Middle frontal gyrus (tissue), 1 donor: ENCODE measurements around the gene MTG2.

Source experiments
- DNase-seq: peaks from one replicate; pipeline ENCODE4 v3.0.0-alpha.2; 2015; ENCODE audit warnings: low spot score; ENCODE audit errors: extremely low spot score

Gene MTG2

DNA sequence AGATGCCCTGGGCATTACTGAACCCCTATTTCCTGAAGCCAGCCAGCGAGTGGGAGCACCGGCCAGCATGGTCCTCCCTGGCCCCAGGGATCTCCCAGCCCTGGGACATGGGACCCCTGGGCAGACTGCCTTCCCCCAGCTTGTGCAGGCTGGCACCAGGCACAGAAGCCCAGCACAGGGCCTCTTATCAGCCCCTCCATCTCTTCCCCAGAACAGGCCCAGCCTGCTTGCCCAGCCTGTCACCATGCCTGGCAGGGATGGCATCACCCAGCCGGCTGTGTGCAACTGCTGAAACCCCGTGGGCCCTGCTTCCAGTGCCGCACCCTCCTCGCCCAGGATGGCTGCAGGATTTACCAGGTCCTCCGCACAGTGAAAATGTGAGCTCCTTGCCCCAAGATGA, 49.4 kb downstream of the MTG2 start:
- DNase-seq = no peak

DNA sequence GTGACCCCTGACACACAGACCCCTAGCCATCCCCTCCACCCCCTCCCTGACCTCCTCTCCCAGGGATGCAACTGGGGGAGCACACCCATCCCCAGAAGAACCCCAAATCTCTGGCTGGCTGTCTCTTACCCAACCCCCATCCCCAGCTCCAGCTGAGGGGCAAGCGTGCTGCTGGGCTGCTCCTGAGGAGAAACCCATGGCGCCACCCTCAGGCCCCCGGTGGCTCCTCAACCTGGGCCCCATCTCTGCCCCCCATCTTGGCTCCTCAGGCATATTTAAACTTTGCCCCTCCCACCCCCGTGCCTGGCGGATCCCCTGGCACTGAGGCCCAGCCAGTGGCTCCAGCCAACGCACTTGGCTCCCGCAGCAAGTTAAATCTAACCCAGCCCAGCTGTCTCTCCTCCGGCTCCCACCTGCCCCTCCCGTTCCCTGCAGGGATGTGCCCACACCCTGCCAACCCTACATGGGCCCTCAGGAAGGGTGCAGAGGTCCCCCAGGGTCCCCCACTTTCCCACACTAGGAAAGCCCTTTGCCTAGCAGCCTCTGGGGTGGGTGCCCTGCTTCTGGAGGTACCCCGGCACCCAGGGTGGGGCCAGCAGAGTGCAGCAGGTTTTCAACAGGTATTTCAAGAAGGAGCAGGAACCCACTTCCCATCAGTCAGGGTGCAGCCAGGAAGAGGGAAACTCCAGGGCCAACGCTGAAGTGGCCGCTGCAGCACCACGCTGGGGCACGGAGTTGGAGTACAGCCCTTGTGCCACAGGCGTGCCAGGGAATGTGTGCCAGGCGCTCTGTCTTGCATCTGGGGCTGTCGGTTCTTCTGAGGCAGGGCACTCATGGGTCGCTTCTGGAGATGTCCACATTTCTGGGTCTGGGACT, 50.2 kb downstream of the MTG2 start:
- no peak for DNase-seq

DNA sequence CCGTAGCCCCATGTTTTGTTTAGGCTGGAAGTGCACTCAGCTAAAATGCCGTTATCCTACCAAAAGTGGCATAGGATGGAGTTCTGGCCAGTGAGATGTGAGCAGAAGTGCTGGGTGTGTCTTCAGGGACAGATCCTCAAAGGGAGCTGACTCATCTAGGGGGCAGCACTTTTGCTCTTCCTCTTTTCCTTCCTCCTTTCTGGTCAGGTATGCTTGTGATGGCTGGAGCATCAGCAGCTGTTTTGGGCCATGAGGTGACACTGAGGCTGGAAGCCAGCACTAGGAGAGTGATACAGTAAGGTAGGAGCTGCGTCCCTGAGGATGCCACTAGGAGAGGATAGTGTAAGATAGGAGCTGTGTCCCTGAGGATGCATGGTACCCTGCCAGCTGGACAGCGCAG, 50.9 kb downstream of the MTG2 start:
- DNase-seq = no peak

DNA sequence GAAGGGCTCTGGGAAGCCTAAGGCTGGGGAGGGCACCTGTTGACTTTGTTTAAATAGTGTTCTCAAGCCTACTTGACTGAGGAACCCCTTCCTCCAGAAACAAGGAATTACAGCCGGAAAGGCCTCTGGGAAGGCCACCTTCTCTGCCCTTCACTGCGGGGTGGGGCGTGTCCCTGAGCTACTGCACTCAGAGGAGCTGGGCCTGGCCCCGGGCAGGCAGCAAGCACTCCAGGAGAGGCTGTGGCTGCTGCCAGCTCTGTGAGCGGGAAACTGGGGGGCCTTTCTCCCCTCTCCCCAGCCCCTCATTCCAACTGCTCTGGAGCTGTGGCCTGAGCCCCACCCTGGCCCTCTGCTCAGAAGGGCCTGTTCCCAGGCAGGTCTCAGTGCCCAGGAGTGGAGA, 51.5 kb downstream of the MTG2 start:
- DNase-seq = no peak

DNA sequence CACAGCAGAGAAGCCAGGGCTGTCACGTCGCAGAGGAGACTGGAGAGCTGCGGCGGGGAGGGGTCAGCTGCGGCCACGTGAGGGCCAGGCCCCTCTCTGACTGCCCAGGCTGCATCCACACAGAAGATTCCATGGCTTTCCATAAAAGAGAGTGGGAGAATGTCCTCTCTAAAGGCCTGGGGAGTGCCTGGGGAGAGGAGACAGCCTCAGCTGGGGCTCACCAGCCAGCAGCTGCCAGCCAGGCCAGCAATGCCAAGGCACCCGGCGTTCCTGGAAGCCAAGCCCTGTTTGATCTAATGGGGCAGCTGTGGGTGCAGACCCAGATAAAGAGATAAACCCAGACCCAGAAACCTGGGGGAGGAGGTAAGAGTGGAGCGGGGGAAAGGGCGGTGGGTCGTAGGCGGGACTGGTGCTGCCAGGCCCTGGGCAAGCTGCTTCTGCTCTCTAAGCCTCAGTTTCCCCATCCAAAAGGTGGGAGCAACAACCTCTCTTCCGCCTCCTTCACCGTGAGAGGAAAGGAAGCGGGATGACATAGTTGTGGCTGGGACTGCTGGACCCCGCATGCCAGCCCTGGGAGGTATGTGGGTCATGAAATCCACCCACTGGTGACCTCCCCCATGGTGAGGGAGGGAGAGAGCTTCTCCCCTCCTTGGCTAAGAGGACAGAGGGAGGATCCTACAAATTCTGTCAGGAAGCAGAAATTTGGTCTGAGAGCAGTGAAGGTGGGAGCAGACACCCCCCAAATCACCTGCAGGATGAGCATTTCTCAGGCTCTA, 52.4 kb downstream of the MTG2 start:
- no peak for DNase-seq

DNA sequence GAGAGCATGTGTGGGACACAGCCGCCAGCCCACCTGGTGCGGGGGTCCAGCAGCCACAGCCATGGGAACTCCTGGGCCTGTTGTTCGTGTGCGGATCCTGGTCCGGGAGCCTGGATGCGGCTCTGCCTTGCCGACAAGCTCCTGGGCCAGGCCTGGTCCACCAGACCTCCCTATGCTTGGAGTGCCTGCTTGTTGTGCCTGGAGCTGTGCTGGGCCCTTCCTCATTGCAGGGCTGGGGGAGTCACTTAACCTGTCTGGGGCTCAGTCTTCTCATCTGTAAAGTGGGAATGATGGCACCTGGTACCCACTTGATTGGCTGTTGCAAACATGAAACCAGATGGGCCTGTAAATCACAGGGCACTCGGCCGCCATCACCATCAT, 52.9 kb downstream of the MTG2 start:
- DNase-seq = no peak

DNA sequence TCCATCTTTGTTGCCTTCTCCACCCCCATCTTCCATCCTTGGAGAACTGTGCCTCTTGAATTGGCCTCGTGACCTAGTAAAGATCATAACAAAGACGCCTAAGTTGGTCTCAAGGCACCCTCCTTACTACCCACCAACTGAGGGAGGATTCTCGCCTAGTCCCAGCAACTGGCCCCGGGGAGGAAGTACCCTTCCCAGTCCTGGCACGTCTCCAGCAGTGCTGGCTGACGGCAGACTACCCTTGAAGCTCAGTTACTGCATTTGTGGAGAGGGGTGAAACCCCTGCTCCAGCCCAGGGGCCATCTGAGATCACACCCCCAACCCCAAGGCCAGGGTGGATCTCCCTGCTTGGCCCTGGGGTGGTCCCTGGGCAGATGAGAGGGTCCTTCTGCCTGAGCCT, 53.4 kb downstream of the MTG2 start:
- DNase-seq = no peak

DNA sequence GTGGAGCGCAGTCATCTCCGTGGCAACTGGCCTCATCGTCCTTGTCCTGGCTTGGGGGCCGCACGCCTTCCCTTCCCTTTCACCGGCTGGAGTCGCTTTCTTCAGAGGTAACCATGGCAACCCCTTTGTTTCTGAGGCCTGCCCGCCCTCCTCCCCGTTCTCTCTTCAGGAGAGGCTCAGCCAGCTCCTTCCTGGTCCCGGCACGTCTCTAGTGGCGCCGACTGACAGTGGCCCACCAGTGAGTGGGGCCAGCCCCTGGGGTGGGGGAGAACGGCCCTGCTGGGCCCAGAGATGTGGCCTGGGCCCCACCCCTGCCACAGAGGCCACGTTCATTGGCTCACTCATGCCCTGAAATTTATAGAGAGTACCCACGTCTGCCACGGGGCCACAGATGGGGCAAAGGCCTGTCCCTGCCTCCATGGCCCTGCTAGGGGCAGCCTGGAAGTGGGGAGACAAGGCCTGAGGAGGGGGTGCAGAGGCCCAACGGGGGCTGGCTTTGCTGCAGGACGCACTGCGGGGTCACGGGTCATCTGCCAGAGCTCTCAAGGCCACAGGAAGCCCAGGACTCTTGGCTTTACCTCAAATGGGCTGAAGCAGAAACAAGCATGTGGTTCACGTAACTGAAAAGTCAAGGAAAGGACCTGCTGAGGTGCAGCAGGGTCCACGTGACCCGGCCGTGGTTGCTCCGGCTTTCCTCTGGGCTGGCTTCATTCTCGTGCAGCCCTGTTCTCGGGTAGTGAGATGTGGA, 54.1 kb downstream of the MTG2 start:
- no peak for DNase-seq

DNA sequence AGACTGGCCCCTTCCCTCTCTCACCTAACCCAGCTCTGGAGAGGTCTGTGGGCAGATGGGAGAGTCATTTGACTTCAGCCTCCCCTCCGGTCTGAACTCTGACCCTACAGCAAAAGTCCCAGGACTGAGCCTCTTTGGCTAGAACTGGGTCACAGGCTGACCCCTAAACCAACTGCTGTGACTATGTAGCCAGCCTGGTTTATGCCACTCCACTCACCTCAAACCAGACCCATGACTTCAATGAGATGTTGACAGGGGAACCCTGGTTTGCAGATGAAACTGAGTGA, 54.6 kb downstream of the MTG2 start:
- DNase-seq = no peak

DNA sequence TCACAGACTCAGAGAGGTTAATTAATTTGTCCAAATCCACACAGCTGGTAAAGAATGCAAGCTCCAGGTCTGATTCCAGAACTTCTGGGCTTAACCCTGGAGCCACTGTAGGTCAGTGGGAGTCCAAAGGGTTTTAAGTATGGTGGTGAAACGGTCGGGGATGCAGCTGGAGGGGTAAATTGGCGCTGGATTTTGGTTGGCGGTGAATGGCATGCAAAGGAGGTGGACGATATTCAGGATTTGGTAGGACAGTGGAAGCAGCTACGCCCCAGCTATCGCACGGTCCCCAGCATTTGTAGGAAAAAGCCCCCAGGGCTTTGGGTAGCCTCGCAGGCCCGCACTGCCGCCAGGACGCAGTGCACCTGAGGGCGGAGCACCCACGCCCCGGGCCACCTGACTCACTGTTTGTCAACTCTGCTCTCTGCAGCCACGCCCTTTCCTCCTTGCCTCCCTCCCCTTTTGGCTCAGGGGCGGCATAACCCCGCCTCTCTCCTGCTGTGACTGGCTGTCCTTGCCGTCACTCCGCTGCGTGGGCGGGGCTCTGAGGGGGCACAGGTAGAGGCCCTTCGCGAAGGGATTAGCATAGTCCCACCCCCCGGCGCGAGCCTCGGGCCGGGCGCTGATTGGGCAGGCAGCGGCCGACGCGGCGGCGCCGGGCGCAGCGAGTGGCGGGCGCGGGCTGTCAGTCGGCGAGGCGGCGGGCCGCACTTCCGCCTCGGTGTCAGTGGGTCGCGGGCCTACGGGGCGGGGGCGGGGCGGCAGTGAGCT, 55.2 kb downstream of the MTG2 start, which contains the start of gene OSBPL2:
OSBPL2 (plus strand) TSS at position 721 of the 768 bp plus-strand sequence. CDS start 17,664 bp downstream, outside the sequence.
- peak; percentile 96 for DNase-seq

DNA sequence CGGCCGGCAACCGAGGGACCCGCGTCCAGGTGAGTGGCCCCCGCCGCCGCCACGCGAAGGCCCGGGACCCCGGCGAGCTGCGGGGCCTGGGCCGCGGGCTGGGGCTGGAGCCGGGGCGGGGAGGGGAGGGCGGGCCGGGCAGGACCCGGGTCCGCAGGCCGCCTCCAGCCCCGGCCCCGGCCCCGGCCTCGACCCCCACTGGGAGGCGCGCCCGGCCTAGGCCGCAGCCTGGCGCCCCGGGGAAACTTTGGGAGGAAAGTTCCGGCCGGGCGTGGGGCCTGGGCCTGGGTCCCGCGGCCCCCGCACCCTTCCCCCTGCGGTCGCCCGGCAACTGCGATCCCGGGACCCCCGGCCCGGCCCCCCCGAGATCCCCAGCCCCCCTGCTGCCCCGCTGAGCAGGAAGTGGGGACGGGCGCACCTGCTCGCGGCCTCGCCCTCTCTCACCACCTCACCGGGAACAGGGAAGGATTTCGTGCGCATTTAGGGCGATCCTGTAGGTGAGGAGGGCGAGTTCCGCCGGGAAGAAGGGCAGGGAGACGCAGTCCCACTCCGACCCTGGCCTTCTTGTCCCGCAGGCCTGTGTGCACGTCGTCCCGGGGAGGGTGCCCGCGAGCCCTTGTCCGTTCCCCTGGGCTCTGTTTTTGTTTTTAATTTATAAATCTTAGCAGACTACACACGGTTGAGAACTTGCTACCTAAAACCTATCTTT, 55.9 kb downstream of the MTG2 start:
- DNase-seq = no peak

DNA sequence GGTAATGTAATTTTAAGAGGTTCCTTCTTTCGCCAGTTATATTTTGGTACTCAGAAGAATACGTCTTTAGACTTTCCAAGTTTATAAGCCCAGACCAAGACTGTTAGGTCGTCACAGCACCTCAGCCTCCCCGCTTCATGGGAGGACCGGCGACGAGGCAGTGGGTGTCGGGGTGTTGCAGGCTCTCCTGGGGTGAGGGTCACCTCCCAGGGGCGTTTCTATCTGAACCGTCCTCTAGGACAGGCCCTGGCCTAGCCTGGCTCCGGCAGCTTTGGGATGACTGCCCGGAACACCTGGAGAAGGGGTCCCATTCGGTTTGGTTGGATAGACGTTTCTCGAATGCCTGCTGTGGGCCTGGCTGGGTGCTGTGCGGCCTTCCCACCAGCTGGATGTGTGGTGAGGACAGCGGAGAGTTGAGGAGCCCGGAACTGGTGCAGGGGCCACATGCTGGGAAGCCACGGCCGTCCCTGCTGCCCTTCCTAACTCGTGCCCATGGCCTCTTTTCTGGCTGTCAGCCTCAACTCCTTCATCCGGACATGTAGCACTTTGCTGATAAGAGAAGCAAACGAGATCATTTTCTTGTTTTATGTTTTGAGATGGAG, 56.6 kb downstream of the MTG2 start:
- no peak for DNase-seq

DNA sequence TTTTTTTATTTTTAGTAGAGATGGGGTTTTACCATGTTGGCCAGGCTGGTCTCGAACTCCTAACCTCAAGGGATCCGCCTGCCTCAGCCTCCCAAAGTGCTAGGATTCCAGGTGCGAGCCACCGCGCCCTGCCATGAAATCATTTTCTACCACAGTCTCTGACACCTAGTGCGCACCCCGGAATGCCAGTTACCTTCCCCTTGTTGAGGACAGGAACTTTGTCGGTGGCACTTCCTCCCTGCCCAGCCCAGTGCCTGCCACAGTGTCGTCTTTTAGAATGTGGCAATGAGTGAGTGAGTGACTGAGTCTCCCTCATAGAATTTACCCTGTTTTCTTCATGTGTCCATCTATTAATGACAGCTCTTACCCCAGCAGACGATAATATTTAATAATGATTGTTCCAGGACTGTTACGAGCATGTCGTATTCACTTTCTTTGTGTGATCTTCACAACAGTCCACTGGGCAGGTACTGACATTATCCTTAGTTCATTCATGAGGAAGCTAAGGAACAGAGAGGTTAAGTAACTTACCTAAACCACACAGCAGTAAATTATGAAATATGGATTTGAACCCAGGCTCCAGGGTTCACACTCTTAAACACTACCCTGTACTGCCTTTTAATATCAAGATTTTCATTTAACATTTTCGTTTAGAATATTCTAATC, 57.3 kb downstream of the MTG2 start:
- DNase-seq = no peak

DNA sequence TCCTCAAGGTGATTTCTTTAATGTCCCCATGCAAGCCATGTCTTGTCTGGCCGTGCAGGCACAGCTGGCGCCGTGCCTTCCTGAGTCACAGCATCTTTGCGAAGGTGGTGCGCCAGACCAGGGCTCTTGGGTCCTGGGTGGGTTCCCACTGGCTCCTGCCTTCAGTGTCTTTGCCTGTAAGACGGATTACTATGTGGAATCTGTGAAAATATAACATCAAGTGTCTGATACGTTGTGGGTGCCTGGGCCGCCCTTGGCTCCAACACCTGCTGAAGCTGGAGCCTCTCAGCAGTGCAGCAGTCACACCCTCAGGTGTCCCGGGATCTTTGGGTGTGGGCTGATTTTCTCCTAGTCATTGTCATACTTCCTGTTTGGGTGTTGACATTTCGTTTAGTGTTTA, 58.7 kb downstream of the MTG2 start:
- DNase-seq = no peak

DNA sequence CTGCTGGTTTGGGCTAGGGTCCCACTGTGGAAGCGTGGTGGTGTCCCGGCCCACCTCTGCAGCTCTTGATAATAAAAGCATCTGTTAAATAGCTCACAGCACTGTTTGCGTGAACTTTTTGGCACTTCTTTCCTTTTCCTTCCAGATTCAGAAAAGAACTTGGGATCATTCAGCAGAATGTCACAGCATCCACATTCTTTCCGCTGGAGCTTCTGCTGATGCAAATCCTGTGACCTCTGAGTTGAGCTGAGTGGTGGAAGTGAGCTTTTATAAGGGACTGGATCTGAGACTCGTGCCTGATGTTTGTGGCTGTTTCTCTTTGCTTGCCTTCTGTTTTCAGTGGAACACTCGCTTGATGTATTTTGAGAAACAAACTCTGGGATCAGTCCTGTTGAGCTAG, 59.3 kb downstream of the MTG2 start:
- no peak for DNase-seq

DNA sequence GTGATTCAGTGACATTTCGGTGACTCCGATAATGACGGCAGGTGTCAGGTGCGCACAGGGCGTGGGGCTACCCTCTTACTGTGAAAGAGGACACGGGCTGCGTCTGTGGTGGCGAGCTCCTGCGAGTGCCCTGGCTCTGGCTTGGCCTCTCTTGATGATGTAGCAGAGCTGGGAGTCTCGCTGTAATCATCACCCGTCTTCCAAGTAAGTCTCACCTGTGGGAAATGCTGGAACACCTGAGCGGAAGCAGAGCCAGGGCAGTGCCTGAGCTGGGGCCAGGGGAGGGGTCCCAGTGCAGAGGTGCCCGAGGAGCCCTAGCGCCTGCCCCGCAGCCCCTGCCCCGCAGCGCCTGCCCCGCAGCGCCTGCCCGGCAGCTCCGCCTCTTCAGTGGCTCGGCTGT, 60.3 kb downstream of the MTG2 start:
- no peak for DNase-seq

DNA sequence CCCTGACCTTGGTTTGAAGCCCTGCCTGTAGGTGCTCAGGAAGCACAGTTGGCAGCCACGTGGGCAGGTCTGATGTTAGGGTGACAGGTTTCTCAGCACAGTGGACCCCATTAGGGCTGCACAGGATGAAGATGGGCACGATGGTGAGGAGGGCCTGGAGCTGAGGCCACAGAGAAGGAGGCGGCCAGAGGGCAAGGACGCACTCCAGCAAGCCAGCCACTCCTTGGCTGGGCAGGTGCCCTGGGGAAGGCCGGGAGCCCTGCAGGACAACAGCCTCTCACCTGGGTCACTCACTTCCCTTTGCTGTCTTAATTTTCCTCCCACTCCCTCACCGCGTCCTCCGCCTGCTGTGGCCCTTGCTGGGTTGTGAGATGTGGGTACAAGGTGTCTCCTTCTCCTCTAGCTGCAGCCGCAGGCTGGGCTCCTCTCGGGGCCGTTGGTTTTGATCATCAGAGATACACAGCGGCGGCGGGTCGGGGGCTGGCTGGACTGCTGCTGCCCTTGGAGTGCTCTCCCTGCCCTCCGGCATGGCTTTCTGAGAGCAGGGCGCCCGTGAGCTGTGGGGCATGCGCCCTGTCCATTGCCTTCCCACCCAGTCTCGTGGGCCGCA, 61.2 kb downstream of the MTG2 start:
- DNase-seq = no peak

DNA sequence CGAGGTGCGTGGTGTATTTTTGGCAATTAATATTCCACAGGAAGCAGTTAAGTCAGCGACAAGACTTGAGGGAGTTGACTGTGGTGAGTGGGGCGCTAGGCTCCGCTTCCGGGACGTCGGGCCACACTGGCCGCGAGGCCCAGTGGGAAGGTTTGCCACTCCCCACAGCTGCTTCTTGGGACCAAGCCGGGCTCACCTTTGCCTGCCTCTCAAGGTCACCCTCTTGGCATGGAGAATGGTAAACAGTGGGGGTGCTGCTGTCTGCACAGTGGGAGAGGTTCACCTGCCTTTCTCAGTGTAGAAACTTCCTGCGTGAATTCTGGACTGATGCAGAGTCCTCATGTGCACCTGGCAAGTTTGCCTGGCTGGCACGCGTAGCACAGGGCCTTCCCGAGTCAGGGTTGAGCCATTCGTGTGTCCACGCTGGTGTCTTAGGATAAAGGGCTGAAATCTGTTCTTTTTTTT, 61.8 kb downstream of the MTG2 start:
- no peak for DNase-seq

DNA sequence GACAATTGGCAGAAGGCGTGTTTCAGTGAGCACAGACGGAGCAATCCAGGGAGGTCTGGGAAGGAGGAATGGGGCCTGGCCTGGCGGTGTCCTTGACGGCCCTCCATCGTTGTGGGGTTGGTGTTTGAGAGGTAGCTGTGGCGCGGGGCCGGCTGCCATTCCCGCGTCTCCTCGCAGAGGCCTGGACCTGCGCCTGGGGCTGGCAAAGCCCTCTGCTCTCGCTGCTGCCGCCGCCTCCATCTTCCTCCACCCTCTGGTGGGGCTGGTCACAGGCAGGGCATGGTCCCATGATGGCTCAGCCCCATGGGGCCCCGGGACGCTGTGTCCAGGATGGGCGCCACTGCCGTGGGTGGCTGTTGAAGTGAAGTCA, 63.1 kb downstream of the MTG2 start:
- no peak for DNase-seq
